Inferior parietal cortex (tissue), 1 donor: ENCODE measurements around the gene FGGY.
"Not testable (repeated sequence)": the region's sequence is repeated elsewhere in the genome, so short reads cannot be mapped to it uniquely, and the experiment has no call there.

Source experiments
- DNase-seq: peaks from one replicate; pipeline ENCODE4 v3.0.0-alpha.2; 2016; ENCODE audit errors: extremely low spot score

Gene FGGY

DNA sequence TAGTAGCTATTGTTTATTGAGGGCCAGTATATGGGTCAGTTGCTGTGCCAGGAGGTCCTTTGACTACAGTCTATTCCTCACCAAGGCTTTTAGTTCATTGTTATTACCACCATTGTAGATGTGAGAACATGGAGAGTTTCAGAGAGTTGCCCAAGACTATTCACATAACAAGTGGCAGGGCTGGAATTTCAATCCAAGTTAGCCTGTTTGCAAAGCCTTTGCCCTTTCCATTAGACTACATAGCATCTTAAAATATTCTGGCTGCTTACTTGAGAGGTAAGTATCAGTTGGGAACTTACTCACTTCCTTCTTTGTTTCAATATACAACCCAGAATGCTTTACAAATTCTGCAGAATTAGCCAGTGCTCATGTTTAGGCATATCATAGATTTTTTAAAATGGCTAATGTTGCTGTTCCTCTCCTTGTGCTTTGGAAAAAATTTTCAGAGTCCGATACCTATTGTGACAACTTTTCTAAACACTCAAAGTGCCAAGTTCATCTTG is 141.2 kb downstream of the FGGY start:
- no peak for DNase-seq

DNA sequence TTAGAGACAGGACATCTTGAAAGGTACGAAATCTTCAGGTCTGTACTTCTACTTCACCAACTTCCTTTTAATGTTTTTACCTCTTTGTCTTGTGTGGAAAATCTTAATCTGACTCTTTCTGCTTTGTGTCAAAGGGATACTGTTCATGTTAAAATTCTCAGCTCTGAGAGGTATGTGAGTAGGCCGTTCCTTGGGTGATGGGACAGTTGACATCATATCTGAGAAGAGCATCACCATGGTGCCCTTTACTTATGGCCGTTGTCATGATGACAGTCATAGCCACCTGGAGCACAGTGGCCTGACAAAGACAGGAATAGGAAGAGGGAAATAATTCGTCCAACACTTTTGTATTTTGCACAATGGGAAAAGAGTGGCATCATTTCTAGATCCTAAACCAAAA is 145.6 kb downstream of the FGGY start:
- DNase-seq: no peak

DNA sequence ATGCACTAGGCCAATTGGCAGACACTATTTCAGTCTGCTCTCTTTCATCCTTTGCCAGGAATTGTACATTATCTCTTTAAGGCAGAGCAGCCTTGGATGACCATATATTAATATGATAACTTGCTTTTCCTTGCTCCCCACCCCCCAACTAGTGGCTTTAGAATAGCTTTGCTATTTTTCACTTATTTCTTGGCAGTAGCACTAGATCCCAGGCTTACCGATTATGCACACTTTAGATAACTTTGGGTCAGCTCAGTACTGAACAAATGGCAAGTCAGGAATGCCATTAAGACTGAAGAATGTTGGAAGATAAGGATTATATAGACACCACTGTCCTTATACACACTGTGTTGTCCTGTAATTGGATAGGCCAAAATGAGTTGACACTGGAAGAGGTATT is 146.4 kb downstream of the FGGY start:
- no peak for DNase-seq

- DNase-seq: no peak
These were observed 147.6 kb downstream of the FGGY start for GRCh38 chr1:59444520-59444919.

- DNase-seq: no peak
These were observed 148.1 kb downstream of the FGGY start for GRCh38 chr1:59445040-59445439.

- no peak for DNase-seq
These were observed 149.5 kb downstream of the FGGY start for GRCh38 chr1:59446257-59446901.

DNA sequence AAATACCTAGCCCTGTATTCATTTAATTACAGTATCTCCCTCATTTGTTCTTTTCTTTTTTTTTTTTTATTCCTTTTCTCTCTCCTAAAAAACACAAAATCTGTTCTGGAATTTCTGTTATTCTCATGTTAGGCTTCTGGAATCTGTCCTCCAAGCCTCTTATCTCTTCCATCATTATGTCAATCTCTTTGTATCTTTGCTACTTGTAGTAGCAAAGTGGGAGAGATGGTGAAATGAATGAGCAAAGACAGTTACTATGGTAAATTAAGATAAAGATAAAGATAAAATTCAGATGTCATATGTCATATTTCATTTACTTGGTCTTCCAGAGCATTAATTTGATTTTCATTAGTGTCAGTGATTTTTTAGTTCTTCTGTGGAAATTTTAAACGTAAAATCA is 155.1 kb downstream of the FGGY start:
- no peak for DNase-seq

GRCh38 chr1:59452559-59452958 is 155.7 kb downstream of the FGGY start:
- no peak for DNase-seq

GRCh38 chr1:59453297-59453968 is 156.5 kb downstream of the FGGY start:
- DNase-seq: no peak

- DNase-seq: no peak
These were observed 158.3 kb downstream of the FGGY start for GRCh38 chr1:59455206-59455605.

DNA sequence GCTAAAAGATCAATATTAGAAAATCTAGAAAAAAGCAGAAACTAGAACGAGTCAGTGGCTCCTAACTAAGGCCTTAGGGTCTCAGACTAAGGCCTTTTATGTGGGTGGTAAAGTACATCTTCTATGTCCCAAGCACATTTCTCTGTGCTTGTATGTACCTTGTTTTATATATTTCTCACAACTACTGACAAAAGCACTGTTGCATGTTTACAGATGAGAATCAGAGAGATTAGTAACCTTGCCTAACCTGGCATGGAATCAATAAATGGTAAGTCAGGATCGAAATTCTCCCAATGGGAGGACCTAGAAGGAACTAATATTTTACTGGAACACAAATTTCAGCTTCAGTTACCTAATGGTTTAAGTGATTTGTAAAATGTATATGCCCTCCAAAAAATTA is 160.9 kb downstream of the FGGY start:
- DNase-seq: no peak

DNA sequence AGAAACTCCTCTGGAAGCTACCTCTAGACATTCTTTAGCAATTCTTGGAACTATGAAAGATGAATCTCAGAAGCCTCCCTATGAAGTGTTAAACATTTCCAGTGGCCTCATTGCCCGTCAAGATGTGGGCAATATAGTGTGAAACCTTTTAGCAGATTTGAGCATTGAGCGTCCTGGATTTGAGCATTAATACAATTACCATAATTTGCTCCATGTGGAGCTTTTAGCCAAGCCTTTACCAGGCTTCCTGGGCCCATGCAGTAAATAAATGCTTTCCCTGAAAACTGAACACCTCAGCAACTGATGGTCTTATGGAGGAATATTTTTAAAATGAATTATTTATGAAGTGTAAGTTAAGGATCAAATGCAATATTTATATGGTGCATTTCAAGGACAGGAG is 162.0 kb downstream of the FGGY start:
- DNase-seq: no peak

DNA sequence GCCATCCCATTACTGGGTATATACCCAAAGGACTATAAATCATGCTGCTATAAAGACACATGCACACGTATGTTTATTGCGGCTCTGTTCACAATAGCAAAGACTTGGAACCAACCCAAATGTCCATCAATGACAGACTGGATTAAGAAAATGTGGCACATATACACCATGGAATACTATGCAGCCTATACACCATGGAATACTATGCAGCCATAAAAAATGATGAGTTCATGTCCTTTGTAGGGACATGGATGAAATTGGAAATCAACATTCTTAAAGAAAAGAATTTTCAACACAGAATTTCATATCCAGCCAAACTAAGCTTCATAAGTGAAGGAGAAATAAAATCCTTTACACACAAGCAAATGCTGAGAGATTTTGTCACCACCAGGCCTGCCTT is 166.0 kb downstream of the FGGY start:
- DNase-seq: not testable (repeated sequence)

GRCh38 chr1:59465478-59465877 is 168.6 kb downstream of the FGGY start:
- not testable (repeated sequence) for DNase-seq

DNA sequence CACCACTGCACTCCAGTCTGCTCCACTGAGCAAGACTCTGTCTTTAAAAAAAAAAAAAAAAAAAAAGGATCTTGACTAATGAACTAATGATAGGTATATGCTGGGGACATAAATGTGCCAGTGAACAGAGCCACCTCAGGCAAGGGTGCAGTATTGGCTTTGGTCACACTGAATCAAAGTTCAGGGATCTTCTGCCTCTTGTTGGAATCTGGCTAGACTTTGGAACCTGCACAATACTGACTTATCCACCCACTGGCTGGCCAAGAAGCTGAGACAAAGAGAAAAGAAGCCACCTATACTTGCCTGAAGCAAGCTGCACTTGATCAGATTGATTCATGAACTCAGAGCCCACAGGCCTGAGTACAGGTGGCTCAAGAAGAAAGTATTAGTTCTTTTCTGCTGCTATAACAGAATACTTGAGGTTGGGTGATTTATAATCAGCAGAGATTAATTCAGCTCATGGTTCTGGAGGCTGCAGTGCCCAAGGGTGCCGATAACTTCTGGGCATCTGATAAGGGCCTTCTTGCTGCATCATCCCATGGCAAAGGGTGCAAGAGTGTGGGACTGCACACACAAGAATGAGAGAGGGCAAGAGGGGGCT is 172.0 kb downstream of the FGGY start:
- DNase-seq: no peak

DNA sequence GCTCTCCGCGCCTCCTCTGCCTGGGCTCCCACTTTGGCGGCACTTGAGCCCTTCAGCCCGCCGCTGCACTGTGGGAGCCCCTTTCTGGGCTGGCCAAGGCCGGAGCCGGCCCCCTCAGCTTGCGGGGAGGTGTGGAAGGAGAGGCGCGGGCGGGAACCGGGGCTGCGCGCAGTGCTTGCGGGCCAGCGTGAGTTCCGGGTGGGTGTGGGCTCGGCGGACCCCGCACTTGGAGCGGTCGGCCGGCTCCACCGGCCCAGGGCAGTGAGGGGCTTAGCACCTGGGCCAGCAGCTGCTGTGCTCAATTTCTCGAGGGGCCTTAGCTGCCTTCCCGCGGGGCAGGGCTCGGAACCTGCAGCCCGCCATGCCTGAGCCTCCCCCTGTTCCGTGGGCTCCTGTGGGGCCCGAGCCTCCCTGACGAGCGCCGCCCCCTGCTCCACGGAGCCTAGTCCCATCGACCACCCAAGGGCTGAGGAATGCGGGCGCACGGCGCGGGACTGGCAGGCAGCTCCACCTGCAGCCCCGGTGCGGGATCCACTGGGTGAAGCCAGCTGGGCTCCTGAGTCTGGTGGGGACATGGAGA is 175.2 kb downstream of the FGGY start:
- not testable (repeated sequence) for DNase-seq

DNA sequence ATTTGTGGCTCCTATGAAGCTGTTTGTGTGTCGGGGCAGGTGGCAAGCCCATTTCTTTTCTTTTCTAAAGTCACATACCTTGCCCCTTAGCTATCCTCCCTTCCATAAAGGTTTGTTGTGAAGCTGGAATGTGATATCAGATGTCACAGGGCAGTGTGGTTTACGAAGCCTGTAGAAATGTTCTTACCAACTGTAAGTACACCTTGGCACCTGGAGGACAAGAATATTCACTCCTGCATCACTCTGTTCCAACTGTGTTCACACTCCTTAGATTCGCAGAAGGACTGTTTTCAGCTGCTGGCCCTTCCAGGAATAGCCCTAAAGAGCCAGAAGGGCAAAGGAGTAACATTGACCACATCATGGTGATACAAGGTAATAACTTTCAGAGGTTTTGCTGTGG is 176.9 kb downstream of the FGGY start:
- no peak for DNase-seq

GRCh38 chr1:59474496-59474895 is 177.6 kb downstream of the FGGY start:
- DNase-seq: no peak

GRCh38 chr1:59475737-59476136 is 178.8 kb downstream of the FGGY start:
- DNase-seq: no peak

- DNase-seq: no peak
These were observed 180.4 kb downstream of the FGGY start for GRCh38 chr1:59477286-59477685.

DNA sequence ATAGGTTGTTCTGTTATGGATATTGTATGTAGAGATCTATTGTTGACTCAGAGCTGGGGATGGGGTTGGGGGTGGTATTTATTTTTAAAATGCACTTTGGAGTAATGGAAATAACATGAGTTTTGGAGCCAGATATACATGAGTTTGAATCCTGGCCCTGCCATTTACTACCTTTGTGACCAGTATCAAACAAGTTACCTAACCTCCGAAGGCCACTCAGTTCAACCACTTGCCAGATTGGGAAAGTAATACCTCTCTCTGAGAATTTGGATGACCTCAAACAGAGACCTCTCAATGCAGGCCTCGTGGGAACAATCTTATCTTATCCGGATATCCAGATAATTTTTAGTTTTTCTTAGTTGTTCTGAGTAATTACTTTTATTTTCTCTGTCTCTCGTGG is 181.0 kb downstream of the FGGY start:
- DNase-seq: no peak

GRCh38 chr1:59478822-59479221 is 181.9 kb downstream of the FGGY start:
- DNase-seq: no peak
